Measurements from ENCODE around the gene LRRC15. TPM values are rescaled to one million over a fixed set of nuclear protein-coding genes. Genes with fewer than 3 reads are reported as not detected.
A peak's percentile ranks its signal among the peaks of the same experiment; 100 is the strongest.

The LRRC15 gene
- total RNA-seq, 2 donors from 2014 or later: 0.11 TPM; not detected in 1

GRCh38 chr3:194382892-194383223, 13.3 kb upstream of the LRRC15 start:
- Histone ChIP-seq H3K9me3 (ENCODE audit: control insufficient read depth, low read length) (no peaks in the 10 kb centered on the region), H3K27me3 (ENCODE audit: control insufficient read depth, insufficient read depth, low read length, poor library complexity, severe bottlenecking) (peaks cover 46% of the 10 kb centered on the region), H3K27ac (ENCODE audit: low read depth, low read length) (no peak overlapping the region), H3K4me3 (ENCODE audit: low read length) (no peak overlapping the region), H3K36me3 (ENCODE audit: control insufficient read depth, insufficient read depth, low read length) (no peaks in the 10 kb centered on the region), H3K9ac (ENCODE audit: extremely low read depth, low read length, poor library complexity, severe bottlenecking) (no peak overlapping the region), H3K4me1 (ENCODE audit: control insufficient read depth, insufficient read depth, low read length) (peaks cover 19% of the 10 kb centered on the region)
- no peak for TF ChIP-seq CTCF (conservative IDR thresholded peaks at IDR 0.05)
- Mint-ChIP-seq H3K27ac (no peak overlapping the region), H3K36me3 (ENCODE audit: low read depth) (no peaks in the 10 kb centered on the region), H3K9me3 (no peaks in the 10 kb centered on the region), H3K4me3 (no peak overlapping the region), H3K4me1 (peaks cover 30% of the 10 kb centered on the region), H3K27me3 (ENCODE audit: insufficient read depth) (peaks cover 52% of the 10 kb centered on the region)
- 86% methylated on average over 9 of the region's 9 CpGs; no CpG with 5 or more reads in 1 of the 2 experiments for WGBS, 2 experiments (ENCODE audit: insufficient coverage in 1 of 2, insufficient read length in 1 of 2)
- peak; percentile 65 for DNase-seq

- no peak overlapping the region for H3K9ac ChIP-seq (ENCODE audit: extremely low read depth, low read length, poor library complexity, severe bottlenecking)
- Mint-ChIP-seq H3K27me3 (ENCODE audit: insufficient read depth) (peaks cover 52% of the 10 kb centered on the region), H3K4me1 (peaks cover 30% of the 10 kb centered on the region), H3K9me3 (no peaks in the 10 kb centered on the region), H3K4me3 (no peak overlapping the region), H3K27ac (no peak overlapping the region), H3K36me3 (ENCODE audit: low read depth) (no peaks in the 10 kb centered on the region)
- 87 to 92% methylated on average over 19 to 20 of the region's 20 CpGs for WGBS, 2 experiments (ENCODE audit: insufficient coverage in 1 of 2, insufficient read length in 1 of 2)
- no peak overlapping the region for H3K4me3 ChIP-seq (ENCODE audit: low read length)
- H3K4me1 ChIP-seq (ENCODE audit: control insufficient read depth, insufficient read depth, low read length): peaks cover 19% of the 10 kb centered on the region
- H3K9me3 ChIP-seq (ENCODE audit: control insufficient read depth, low read length): no peaks in the 10 kb centered on the region
- H3K27me3 ChIP-seq (ENCODE audit: control insufficient read depth, insufficient read depth, low read length, poor library complexity, severe bottlenecking): peaks cover 41% of the 10 kb centered on the region
- H3K36me3 ChIP-seq (ENCODE audit: control insufficient read depth, insufficient read depth, low read length): no peaks in the 10 kb centered on the region
- TF ChIP-seq CTCF (conservative IDR thresholded peaks at IDR 0.05): no peak
- H3K27ac ChIP-seq (ENCODE audit: low read depth, low read length): no peak overlapping the region
- peak; percentile 53 for DNase-seq
Observed at GRCh38 chr3:194382196-194382891, 12.8 kb upstream of the LRRC15 start.

DNA sequence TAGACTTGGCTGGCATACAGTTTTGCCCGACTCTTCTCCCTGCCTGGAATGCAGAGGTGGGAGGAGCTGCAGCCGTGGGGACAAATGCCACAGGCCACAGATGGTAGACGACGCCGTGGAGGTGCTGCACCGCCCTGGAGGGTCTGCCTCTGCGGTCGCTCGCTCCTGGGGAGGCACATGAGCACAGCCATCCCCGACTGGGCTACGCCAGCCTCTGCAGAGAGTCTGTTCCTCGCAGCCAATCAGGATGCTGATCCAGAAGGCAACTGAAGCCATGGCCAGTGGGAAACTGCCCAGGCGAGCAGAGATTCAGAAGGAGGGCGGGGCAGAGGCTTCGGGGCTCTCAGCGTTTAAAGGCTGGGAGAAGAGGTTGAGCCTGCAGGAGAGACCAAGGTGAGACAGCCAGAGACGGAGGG, 11.9 kb upstream of the LRRC15 start:
- no peak overlapping the region for H3K4me3 Mint-ChIP-seq
- H3K36me3 ChIP-seq (ENCODE audit: control insufficient read depth, insufficient read depth, low read length): no peaks in the 10 kb centered on the region
- H3K4me3 ChIP-seq (ENCODE audit: low read length): no peak overlapping the region
- DNase-seq: peak; percentile 71
- H3K27me3 Mint-ChIP-seq (ENCODE audit: insufficient read depth): peaks cover 47% of the 10 kb centered on the region
- WGBS, 2 experiments (ENCODE audit: insufficient coverage in 1 of 2, insufficient read length in 1 of 2): 75 to 86% methylated on average over 16 to 17 of the region's 17 CpGs
- no peaks in the 10 kb centered on the region for H3K9me3 Mint-ChIP-seq
- H3K27me3 ChIP-seq (ENCODE audit: control insufficient read depth, insufficient read depth, low read length, poor library complexity, severe bottlenecking): peaks cover 41% of the 10 kb centered on the region
- no peak overlapping the region for H3K27ac ChIP-seq (ENCODE audit: low read depth, low read length)
- H3K9me3 ChIP-seq (ENCODE audit: control insufficient read depth, low read length): no peaks in the 10 kb centered on the region
- H3K4me1 Mint-ChIP-seq: peaks cover 24% of the 10 kb centered on the region
- no peak overlapping the region for H3K9ac ChIP-seq (ENCODE audit: extremely low read depth, low read length, poor library complexity, severe bottlenecking)
- TF ChIP-seq CTCF (conservative IDR thresholded peaks at IDR 0.05): no peak
- H3K4me1 ChIP-seq (ENCODE audit: control insufficient read depth, insufficient read depth, low read length): peaks cover 19% of the 10 kb centered on the region
- H3K27ac Mint-ChIP-seq: no peak overlapping the region
- no peaks in the 10 kb centered on the region for H3K36me3 Mint-ChIP-seq (ENCODE audit: low read depth)

All from endodermal cell (in vitro differentiated cells).